Measurements from ENCODE around the gene TPX2. TPM values are rescaled to one million over a fixed set of nuclear protein-coding genes. Genes with fewer than 3 reads are reported as not detected.

The TPX2 gene
- total RNA-seq (1 to 10 TPM in 3 of 4 donors, under 1 TPM in 1; 0.63 to 2.2 (median 1.6) TPM), polyA plus RNA-seq (1 to 10 TPM; 2.6 to 8.5 (median 3.4) TPM)
- long read RNA-seq, donor 1, partial matches to known transcripts: 0 of 1 reads
- long read RNA-seq, donor 1, other reads (novel, unspliced or antisense): 0 of 1 reads
- long read RNA-seq, donor 2, partial matches to known transcripts: 0 of 1 reads
- long read RNA-seq, donor 2, other reads (novel, unspliced or antisense): 0 of 1 reads

GRCh38 chr20:31738729-31739549, at the start of gene TPX2:
TPX2 (plus strand) TSS chr20:31739290; CDS start chr20:31757477, 18,187 bp downstream.
- Histone ChIP-seq H3K4me1 (peaks cover 10% of the 10 kb centered on the region), H3K27ac (peak within 1 kb of the TSS; percentile 86), H3K9me3 (no peaks in the 10 kb centered on the region), H3K27me3 (ENCODE audit: insufficient read depth in 3 of 3, low read length in 2 of 3) (no peaks in the 10 kb centered on the region), H3K4me3 (peak within 1 kb of the TSS; percentile 79), H3K36me3 (ENCODE audit: insufficient read depth in 1 of 2, low read depth in 1 of 2) (no peaks in the 10 kb centered on the region)
- TF ChIP-seq CTCF (IDR thresholded peaks at IDR 0.05): no peak
- intact Hi-C loops (cut with DNase I): loop anchor here in 1 of 2 donors (10.0 kb wide), 1 partner anchor 206 kb away; no protein-coding TSS in a partner anchor
- DNase-seq (peak; percentile 94 to 96), ATAC-seq (peak; percentile 99 to 100 (median 100))
- WGBS, 3 donors: 0 to 1% (median 1%) methylated on average over 54 of the region's 54 CpGs

GRCh38 chr20:31690124-31690666, 48.9 kb upstream of the TPX2 start:
- DNase-seq (no peak), ATAC-seq (no peak)
- Histone ChIP-seq H3K4me1 (peaks cover 49% of the 10 kb centered on the region), H3K36me3 (ENCODE audit: insufficient read depth in 1 of 2, low read depth in 1 of 2) (peaks cover 11 to 22% of the 10 kb centered on the region in 2 donors), H3K27ac (peak overlapping the region; percentile 19), H3K27me3 (ENCODE audit: insufficient read depth in 3 of 3, low read length in 2 of 3) (no peaks in the 10 kb centered on the region), H3K9me3 (no peaks in the 10 kb centered on the region), H3K4me3 (no peak overlapping the region)
- TF ChIP-seq CTCF (IDR thresholded peaks at IDR 0.05): no peak
- WGBS, 3 donors: 79 to 91% (median 91%) methylated on average over 3 of the region's 3 CpGs
- intact Hi-C loops (cut with DNase I): no loop called here

- Histone ChIP-seq H3K27me3 (ENCODE audit: insufficient read depth in 3 of 3, low read length in 2 of 3) (no peaks in the 10 kb centered on the region), H3K4me3 (no peak overlapping the region), H3K9me3 (no peaks in the 10 kb centered on the region), H3K4me1 (peaks cover 49% of the 10 kb centered on the region), H3K27ac (peak overlapping the region; percentile 56), H3K36me3 (ENCODE audit: insufficient read depth in 1 of 2, low read depth in 1 of 2) (peaks cover 8 to 16% of the 10 kb centered on the region in 2 donors)
- 26 to 38% (median 29%) methylated on average over 1 of the region's 1 CpG for WGBS, 3 donors
- ATAC-seq (no peak), DNase-seq (no peak)
- intact Hi-C loops (cut with DNase I): no loop called here
- TF ChIP-seq CTCF (IDR thresholded peaks at IDR 0.05): no peak
Observed at GRCh38 chr20:31691646-31692275, 47.3 kb upstream of the TPX2 start.

GRCh38 chr20:31693402-31693801, 45.7 kb upstream of the TPX2 start:
- intact Hi-C loops (cut with DNase I): no loop called here
- Histone ChIP-seq H3K4me1 (peaks cover 64% of the 10 kb centered on the region), H3K4me3 (no peak overlapping the region), H3K27me3 (ENCODE audit: insufficient read depth in 3 of 3, low read length in 2 of 3) (no peaks in the 10 kb centered on the region), H3K27ac (no peak overlapping the region), H3K36me3 (ENCODE audit: insufficient read depth in 1 of 2, low read depth in 1 of 2) (peaks cover 3 to 9% of the 10 kb centered on the region in 2 donors), H3K9me3 (no peaks in the 10 kb centered on the region)
- ATAC-seq (no peak), DNase-seq (no peak)
- WGBS, 3 donors: 87 to 90% (median 89%) methylated on average over 6 of the region's 6 CpGs
- no peak for TF ChIP-seq CTCF (IDR thresholded peaks at IDR 0.05)
